ENCODE measurements around the gene IGSF9B.

IGSF9B gene

DNA sequence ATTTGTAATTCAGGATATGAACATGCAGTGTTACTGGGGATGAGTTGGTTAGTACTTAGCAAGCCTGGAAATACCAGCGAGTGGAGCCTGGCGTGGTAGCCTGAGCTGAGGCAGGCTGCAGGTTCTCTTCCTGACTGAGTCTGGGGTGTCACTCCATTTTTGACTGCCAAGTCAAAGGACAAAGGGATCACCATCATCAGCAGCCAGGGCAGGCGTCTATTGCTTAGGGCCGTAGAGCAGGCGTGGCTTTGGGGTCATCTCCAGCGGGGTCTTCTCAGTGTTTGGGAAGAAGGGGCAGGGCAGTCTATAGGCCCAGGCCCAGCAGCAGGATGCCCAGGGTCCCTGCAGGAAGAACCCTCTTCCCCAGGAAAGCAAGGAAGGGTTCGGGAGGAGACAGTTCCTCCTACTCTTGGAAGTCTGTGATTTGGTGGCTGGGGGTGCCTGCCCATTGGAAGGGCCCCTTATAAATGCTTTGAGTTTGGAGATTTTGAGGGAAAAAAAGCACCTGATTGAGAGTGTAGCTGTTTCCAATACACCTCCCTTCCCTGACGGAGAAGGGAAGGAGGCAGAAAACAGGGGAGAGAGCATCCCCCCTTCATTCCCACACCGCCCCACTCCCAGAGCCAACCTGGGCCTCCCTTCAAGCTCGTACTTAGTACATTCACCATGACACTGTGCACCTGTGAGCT is 60.0 kb downstream of the IGSF9B start:
- DNase-seq = no peak

DNA sequence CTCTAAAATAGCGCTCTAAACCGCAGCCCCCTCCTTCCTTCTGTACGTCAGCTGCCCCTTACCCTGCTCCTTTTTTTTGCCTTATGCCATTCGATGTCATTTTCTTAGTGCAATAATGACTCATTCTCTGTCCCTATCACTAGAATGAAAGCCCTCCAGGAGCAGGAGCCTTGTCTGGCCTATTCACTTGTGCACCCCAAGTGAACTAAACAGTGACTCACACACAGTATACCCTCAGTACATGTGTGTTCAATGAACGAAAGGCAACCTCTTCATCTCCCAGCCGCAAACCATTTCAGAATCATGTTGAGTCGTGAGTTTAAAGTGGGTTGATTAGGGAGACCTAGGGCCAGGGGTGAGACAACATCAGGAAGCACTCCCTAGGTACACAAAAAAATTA is 60.7 kb downstream of the IGSF9B start:
- DNase-seq = no peak

DNA sequence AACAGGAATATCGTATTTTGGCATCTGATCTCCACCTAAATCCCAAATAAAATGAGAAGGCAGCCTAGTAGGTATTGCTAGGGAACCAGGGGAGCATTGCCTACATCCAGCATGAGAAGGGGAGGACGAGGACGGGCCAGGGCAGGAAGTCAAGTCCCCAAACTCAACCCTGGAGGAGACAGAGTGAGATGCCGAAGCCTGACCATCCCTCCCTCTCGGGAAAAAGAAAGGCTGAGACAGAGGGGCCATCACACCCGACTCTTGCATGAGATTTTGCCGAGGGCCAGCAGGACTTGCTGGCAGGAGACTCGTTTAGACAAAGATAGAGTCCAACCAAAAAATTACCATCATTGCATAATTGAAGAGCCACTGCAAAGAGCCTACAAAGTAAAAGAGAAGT is 61.2 kb downstream of the IGSF9B start:
- DNase-seq = no peak

DNA sequence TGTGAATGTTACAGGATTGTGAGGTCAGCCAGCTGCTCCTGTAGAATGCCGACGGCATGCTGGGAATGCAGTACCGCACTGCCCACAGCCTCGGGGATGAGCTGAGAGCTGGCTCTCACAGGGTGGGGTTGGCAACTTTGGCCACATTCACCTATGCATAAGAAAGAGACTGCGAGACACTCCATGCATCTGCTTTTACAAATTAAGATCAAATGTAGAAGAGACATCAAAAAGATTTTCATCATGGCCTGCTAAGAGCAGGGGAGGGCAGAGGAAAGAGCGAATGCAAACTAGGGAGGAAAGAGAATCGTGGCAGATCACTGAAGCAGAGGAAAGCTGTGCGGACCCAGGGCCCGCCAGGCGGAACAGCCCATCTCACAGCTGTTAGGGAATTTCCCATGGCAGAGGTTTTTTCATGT is 61.7 kb downstream of the IGSF9B start:
- DNase-seq = no peak

DNA sequence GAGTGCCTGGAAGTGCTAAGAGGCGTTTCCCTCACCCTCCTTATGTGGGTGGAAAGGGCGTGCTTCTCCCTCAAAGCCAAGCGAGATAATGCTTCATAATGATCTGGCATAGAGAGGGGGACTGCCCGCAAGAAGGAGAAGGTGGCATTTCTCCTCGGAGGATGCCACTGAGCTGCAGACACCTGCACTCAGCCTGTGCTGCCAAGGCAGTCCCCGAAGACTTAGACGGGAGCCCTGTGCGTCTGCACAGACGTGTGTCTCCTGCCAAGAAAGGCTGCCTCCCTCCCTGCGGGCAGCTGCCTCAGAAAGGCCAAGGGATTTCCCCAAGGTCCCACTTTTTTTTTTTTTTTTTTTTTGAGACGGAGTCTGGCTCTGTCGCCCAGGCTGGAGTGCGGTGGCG is 63.4 kb downstream of the IGSF9B start:
- no peak for DNase-seq

DNA sequence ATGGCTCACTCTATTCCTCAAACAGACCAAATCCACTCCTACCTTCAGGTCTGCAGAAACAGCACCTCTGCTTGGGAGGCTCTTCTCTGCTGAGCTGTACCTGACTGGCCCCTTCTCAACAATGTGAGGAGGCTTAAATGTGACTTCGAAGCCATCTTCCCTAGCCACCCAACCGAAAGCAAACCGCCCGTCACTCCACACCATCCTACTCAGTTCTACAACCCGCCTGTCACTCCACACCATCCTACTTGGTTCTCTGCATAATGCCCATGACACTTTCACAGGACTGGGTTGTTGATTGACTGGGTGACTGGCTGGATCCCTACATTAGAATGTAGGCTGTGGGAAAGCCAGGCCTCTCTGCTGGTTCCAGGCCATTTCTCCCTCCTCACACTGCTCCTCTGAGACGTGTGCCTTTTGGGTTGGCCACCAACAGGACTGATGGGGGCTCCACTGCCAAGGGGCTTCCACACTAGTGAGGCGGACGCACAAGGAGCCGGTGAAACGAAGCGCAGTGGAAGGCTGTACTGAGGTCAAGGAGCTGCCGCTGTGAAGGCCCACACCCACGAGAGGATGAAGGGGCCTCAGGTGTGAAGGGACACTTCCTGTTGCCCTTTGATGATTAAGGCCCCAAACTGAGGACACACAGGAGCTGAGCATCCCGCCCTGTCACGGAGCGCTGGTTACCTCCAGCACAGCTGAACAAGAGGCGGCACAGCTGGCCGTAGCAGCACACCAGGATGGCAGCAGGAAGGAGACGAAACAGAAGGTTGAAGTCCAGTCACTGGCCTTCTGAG is 64.0 kb downstream of the IGSF9B start:
- DNase-seq = no peak

DNA sequence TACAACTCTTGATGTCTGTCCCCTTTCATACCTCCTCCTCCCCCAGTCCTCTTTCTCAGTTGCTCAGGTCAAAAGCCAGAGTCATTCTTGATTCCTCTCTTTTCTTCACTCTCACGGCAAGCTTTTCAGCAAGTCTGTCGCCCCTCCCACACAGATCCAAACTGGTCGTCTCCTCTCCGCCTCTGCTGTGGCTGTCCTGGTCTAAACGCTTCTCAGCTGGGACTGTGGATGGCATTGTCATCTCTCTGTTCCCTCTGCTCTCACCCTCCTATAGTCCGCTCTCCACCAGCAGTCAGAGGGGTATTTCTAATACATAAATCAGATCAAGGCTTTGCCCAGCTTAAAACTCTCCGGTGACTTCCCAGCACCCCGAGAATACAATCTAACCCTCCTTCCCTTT is 64.6 kb downstream of the IGSF9B start:
- DNase-seq = no peak

DNA sequence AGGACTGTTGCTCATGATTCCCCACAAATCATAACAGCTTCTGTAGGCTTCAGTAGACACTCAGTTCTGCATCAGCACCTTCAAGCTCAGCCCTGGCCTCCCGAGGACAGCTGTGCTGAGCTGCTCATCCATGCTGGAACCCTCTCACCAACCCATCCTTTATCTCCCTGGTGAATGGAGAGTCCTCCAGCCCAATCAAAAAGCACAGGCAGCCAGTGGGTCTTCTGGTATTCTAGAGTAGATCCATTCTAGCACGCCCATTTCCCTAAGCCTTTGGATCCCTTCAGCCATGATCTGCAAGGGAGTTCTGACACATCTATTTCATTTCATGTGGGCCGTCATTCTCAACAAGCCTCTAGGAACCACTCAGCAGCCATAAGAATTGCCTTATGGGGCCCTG is 66.9 kb downstream of the IGSF9B start:
- DNase-seq = no peak

DNA sequence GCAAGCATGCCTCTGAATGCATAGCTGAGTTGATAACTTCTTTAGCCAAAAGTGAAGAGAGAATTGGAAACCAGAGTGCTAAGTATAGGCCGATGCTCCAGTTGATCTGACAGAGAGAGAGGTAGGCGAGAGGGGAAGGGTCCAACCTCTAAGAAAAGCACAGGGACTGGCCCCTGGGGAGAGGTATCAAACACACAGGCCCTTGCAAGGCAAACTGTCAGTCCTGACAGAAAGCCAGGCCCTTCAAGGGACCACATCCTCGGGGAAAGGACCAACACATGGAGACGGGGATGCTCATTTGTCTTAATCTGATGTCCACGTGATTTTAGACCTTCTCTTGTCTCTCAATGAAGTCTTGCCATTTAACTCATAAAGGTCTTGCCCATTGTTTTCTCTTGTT is 67.6 kb downstream of the IGSF9B start:
- no peak for DNase-seq

DNA sequence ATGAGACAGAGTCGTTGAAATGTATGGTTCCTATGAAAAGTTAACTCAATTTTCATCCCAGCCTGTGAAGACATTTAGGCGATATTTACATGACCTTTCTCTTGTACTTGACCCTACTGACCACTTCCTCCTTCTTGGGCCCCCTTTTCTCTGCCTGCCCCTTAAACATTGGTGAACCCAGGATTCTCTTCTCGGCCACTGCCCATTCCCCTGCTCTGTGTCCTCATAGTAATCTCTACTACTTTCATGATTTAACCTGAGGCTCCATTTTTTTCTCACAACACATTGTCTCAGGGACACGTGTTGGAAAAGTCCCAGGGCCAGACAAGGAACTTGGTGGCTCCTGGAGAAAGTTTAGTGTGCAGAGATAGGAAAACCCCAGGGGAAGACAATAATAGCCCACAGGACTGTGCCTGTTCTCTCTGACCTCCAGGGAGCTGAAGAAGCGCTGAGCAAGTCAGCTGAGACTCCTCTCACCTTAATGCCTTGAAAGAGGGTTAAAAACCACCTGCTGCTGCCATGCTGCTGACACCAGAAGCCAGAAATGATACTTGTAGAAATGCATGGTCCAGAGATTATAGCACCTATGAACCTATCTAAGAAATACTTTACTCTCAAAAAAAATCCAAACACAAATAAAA is 69.0 kb downstream of the IGSF9B start:
- no peak for DNase-seq

DNA sequence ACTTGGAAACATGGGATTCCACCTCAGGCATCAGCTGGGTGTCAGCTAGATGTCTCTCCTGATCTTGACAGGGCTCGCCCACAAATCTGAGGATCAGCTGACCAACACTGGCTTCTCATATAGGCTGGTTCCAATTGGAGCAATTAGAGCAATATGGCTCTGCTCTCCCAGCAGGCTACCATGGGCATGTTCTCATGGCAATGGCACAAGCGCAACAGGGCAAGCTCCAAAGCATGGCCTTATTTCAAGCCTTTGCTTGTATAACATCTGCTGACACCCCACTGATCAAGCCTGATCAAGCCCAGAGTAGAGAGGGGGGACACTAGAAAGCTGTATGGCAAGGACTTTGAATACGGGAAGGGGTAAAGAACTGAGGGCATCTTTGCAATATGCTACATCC is 70.7 kb downstream of the IGSF9B start:
- DNase-seq = no peak

DNA sequence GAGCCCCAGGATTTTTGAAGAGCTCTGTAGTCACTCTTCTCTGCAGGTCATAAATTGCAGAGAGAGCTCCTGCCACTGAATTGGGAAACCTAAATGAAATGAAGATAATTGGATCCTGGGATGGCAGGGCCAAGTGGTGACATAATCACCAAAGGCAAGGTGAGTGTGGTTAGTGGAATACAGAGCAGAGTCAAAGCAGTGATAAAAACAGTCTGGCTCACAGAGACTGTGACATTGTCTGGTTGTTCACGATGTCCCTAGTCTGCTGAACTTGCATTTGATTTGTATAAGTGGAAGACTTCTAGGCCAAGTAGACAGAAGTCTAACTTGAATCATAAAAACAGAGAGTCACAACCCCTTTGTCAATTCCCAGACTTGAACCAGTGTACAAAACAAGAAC is 84.6 kb downstream of the IGSF9B start:
- no peak for DNase-seq

DNA sequence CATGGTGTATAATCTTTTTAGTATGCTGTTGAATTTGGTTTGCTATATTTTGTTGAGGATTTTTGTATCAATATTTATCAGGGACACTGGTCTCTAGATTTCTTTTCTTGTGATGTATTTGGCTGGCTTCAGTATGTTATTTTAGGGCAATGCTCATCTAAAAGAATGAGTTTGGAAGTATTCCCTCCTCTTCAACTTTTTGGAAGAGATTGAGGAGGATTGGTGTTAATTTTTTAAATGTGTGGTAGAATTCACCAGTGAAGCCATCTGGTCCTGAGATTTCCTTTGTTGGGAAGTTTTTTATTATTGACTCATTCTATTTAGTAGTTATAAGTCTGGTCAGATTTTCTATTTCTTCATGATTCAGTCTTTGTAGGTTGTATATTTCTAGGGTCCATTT is 89.3 kb downstream of the IGSF9B start:
- DNase-seq = no peak

DNA sequence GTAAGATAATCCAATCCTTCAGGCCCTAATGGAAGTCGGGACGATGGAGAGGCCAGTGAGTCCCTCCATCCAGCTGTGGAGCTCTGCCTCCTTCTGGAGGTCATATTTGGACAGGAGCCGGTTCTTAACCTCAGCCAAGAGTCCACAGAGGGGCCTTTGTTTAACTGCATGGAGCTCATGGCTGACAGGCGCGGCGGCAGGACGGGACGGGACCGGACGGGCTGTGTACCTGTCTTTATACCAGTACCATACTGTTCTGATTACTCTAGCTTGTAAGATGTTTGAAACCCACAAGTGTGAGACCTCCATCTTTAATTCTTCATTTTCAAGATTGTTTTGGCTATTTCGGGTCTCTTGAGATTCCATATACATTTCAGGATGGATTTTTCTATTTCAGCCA is 91.3 kb downstream of the IGSF9B start:
- no peak for DNase-seq

DNA sequence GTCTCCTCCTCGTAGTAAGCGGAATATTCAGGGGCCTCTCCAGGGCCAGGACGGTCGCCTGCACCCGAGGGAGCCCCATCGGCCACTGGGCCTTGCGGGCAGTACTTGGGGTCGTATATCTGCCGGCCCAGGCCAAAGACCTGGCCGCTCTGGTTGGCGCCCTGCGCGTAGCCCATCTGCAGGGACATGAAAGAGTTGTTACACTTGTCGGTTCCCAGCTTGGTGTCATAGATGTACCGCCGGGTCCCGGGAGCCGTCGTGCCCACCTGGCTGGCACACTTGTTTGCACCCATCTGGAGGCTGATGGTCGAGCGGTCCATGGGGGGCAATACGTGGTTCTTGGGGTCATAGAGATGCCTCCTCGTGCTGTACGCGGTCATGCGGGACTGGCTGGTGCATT is 92.0 kb downstream of the IGSF9B start:
- DNase-seq = no peak

DNA sequence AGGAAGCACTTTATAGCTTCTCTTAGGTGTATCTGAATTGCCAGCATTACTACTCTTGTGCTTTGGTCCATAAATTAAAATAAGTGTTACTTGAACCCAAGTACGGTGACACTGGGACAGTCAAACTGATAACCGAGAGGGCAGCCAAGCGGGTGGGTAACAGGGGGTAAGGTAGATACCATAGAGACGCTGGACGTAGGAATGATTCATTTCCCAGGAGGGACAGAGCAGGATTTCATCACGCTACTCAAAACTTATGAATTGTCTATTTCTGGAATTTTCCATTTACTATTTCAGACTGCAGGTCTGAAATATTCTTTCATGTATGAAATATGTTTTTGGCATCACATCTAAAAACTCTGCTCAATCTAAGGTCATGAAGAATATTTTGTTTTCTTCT is 96.6 kb downstream of the IGSF9B start:
- DNase-seq = no peak

Data from NCI-H2107 (cell line).